H9 (cell line): ENCODE data around the gene ZNF784. TPM values are rescaled to one million over a fixed set of nuclear protein-coding genes. Genes with fewer than 3 reads are reported as not detected.

Source experiments
- DNase-seq: peaks from one replicate; pipeline ENCODE4 v3.0.0-alpha.2; 2017
- H2AFZ ChIP-seq: one replicate; pipeline ENCODE4 v1.6.1; 2013; ENCODE audit warnings: mild to moderate bottlenecking, low read length, control low read depth, moderate library complexity
- H2AK5ac ChIP-seq: 2 replicates; pipeline ENCODE4 v1.6.1; 2013; ENCODE audit warnings: low read length, control low read depth, mixed read lengths; ENCODE audit not compliant: insufficient read length
- H2BK120ac ChIP-seq: one replicate; pipeline ENCODE4 v1.6.1; 2013; ENCODE audit warnings: low read depth, mild to moderate bottlenecking, low read length, control low read depth, inconsistent platforms; ENCODE audit not compliant: poor library complexity, severe bottlenecking
- H2BK12ac ChIP-seq: 2 replicates; pipeline ENCODE4 v1.6.1; 2013; ENCODE audit warnings: low read length, control low read depth, mixed read lengths, low read depth; ENCODE audit not compliant: insufficient read length
- H2BK15ac ChIP-seq: 2 replicates; pipeline ENCODE4 v1.6.1; 2013; ENCODE audit warnings: low read depth, low read length, control low read depth
- H2BK20ac ChIP-seq: one replicate; pipeline ENCODE4 v1.6.1; 2013; ENCODE audit warnings: low read depth, mild to moderate bottlenecking, low read length, control low read depth, inconsistent platforms; ENCODE audit not compliant: poor library complexity, severe bottlenecking
- H2BK5ac ChIP-seq: 2 replicates; pipeline ENCODE4 v1.6.1; 2013; ENCODE audit warnings: low read length, control low read depth, mixed read lengths; ENCODE audit not compliant: insufficient read length
- H3K14ac ChIP-seq: 2 replicates; pipeline ENCODE4 v1.6.1; 2013; ENCODE audit warnings: low read length, control low read depth; ENCODE audit not compliant: insufficient read depth
- H3K18ac ChIP-seq: 2 replicates; pipeline ENCODE4 v1.6.1; 2013; ENCODE audit warnings: low read depth, mild to moderate bottlenecking, mixed read lengths, low read length, control low read depth; ENCODE audit not compliant: insufficient read length
- H3K23ac ChIP-seq: 2 replicates; pipeline ENCODE4 v1.6.1; 2013; ENCODE audit warnings: low read length, control low read depth, mixed read lengths, low read depth; ENCODE audit not compliant: insufficient read length
- H3K23me2 ChIP-seq: 2 replicates; pipeline ENCODE4 v1.6.1; 2013; ENCODE audit warnings: low read depth, mild to moderate bottlenecking, mixed read lengths, low read length, control low read depth; ENCODE audit not compliant: insufficient read length, poor library complexity, severe bottlenecking
- H3K27ac ChIP-seq: 2 replicates; pipeline ENCODE4 v1.5.1; 2013; ENCODE audit warnings: low read length, control low read depth, mixed read lengths, low read depth; ENCODE audit not compliant: insufficient read length
- H3K27me3 ChIP-seq: 2 replicates; pipeline ENCODE4 v1.6.1; 2013; ENCODE audit warnings: low read length, control low read depth, inconsistent platforms; ENCODE audit not compliant: insufficient read depth
- H3K4ac ChIP-seq: 2 replicates; pipeline ENCODE4 v1.6.1; 2013; ENCODE audit warnings: low read depth, mild to moderate bottlenecking, control low read depth, inconsistent platforms, low read length, moderate library complexity
- H3K4me1 ChIP-seq: 2 replicates; pipeline ENCODE4 v1.6.1; 2013; ENCODE audit warnings: low read length, control low read depth, inconsistent platforms; ENCODE audit not compliant: insufficient read depth
- H3K4me2 ChIP-seq: 2 replicates; pipeline ENCODE4 v1.6.1; 2013; ENCODE audit warnings: low read length, control low read depth, mixed read lengths; ENCODE audit not compliant: insufficient read length, insufficient read depth
- H3K56ac ChIP-seq: 2 replicates; pipeline ENCODE4 v1.6.1; 2013; ENCODE audit warnings: low read depth, mild to moderate bottlenecking, mixed read lengths, low read length, control low read depth; ENCODE audit not compliant: insufficient read length
- H3K79me1 ChIP-seq: 2 replicates; pipeline ENCODE4 v1.6.1; 2013; ENCODE audit warnings: low read depth, mild to moderate bottlenecking, moderate library complexity, low read length, control low read depth, inconsistent platforms; ENCODE audit not compliant: insufficient read depth, poor library complexity, severe bottlenecking
- H3K79me2 ChIP-seq: 2 replicates; pipeline ENCODE4 v1.6.1; 2013; ENCODE audit warnings: low read length, control low read depth, inconsistent platforms; ENCODE audit not compliant: insufficient read depth
- H3K9ac ChIP-seq: 2 replicates; pipeline ENCODE4 v1.6.1; 2013; ENCODE audit warnings: low read length, control low read depth, mixed read lengths; ENCODE audit not compliant: insufficient read length; ENCODE audit errors: extremely low read depth
- H3K9me3 ChIP-seq: one replicate; pipeline ENCODE4 v1.6.1; 2013; ENCODE audit warnings: low read depth, low read length, inconsistent platforms; ENCODE audit not compliant: control insufficient read depth
- H3T11ph ChIP-seq: one replicate; pipeline ENCODE4 v1.6.1; 2013; ENCODE audit warnings: mild to moderate bottlenecking, low read length, control low read depth, inconsistent platforms
- H4K20me1 ChIP-seq: one replicate; pipeline ENCODE4 v1.6.1; 2013; ENCODE audit not compliant: control insufficient read depth, insufficient read length, insufficient read depth
- H4K5ac ChIP-seq: 2 replicates; pipeline ENCODE4 v1.6.1; 2013; ENCODE audit warnings: low read depth, mild to moderate bottlenecking, mixed read lengths, low read length, control low read depth; ENCODE audit not compliant: insufficient read length
- H4K8ac ChIP-seq: replicated peaks from 2 replicates; pipeline ENCODE4 v1.6.1; 2013; ENCODE audit warnings: low read length, control low read depth, mixed read lengths, low read depth; ENCODE audit not compliant: insufficient read length
- H4K91ac ChIP-seq: 2 replicates; pipeline ENCODE4 v1.6.1; 2013; ENCODE audit warnings: low read depth, mild to moderate bottlenecking, moderate library complexity, mixed read lengths, low read length, control low read depth; ENCODE audit not compliant: insufficient read length
- H3K27ac Mint-ChIP-seq, 3 experiments: 2 replicates in 2 of 3; 3 replicates in 1 of 3; pipeline ENCODE4 v1.8.0; 2020 to 2021; ENCODE audit warnings: mixed read lengths in 3 of 3, mild to moderate bottlenecking in 1 of 3, moderate library complexity in 1 of 3
- H3K27me3 Mint-ChIP-seq: 2 replicates; pipeline ENCODE4 v1.8.0; 2021; ENCODE audit warnings: low read depth, mild to moderate bottlenecking, moderate library complexity, mixed read lengths
- H3K36me3 Mint-ChIP-seq, 3 experiments: 2 replicates in 2 of 3; 3 replicates in 1 of 3; pipeline ENCODE4 v1.8.0; 2020 to 2021; ENCODE audit warnings: low read depth in 3 of 3, mixed read lengths in 3 of 3; ENCODE audit not compliant: insufficient read depth in 1 of 3
- H3K4me1 Mint-ChIP-seq, 2 experiments: 2 replicates each; pipeline ENCODE4 v1.8.0; 2020; ENCODE audit warnings: mixed read lengths in 2 of 2
- H3K4me3 Mint-ChIP-seq, 2 experiments: 2 replicates in 1 of 2; 3 replicates in 1 of 2; pipeline ENCODE4 v1.8.0; 2020 to 2021; ENCODE audit warnings: mild to moderate bottlenecking in 2 of 2, mixed read lengths in 2 of 2, moderate library complexity in 1 of 2
- H3K9me3 Mint-ChIP-seq, 2 experiments: 2 replicates in 1 of 2; 3 replicates in 1 of 2; pipeline ENCODE4 v1.8.0; 2020; ENCODE audit warnings: mild to moderate bottlenecking in 2 of 2, mixed read lengths in 2 of 2, moderate library complexity in 1 of 2
- CTCF ChIP-seq: fragments of 200-600 bp; sonication (generic); conservative IDR thresholded peaks from 3 replicates; pipeline ENCODE4 v1.8.0; 2021; ENCODE audit warnings: antibody characterized with exemption, mild to moderate bottlenecking
- WGBS: extraction: QIAGEN DNeasy Blood & Tissue Kit; methylation state at CpG from one replicate; pipeline ENCODE4 v1.1.7; 2013; ENCODE audit warnings: missing lambda C conversion rate, low lambda C conversion rate, mixed read lengths; ENCODE audit not compliant: insufficient read length; ENCODE audit errors: extremely low coverage; 5-methylcytosine and 5-hydroxymethylcytosine counted together
- total RNA-seq: library from RNA; stranded (reverse); gene quantifications from 2 replicates; pipeline ENCODE4 v1.2.1, GENCODE V29; 2021

Gene ZNF784
- total RNA-seq, 1 experiment from 2014 or later = 10.7 TPM

GRCh38 chr19:55592391-55593090 lies 31.8 kb downstream of the ZNF784 start:
- Mint-ChIP-seq H3K4me1 (peaks cover 18 to 36% of the 10 kb centered on the region in 2 experiments), H3K4me3 (no peak overlapping the region), H3K36me3 (peaks cover 27 to 32% (median 28%) of the 10 kb centered on the region in 3 experiments; a peak in 6 of 7 replicates), H3K27me3 (no peaks in the 10 kb centered on the region; the same call in 1 of the 2 replicates), H3K27ac (no peak overlapping the region; a peak in 1 of 7 replicates), H3K9me3 (no peaks in the 10 kb centered on the region; a peak in 1 of 5 replicates)
- Histone ChIP-seq H3K18ac (no peak overlapping the region), H3K27ac (no peak overlapping the region), H3K23ac (no peak overlapping the region), H3K4me1 (no peaks in the 10 kb centered on the region; the same call in 1 of the 2 replicates), H4K5ac (no peak overlapping the region), H2BK120ac (no peak overlapping the region), H3K79me1 (no peaks in the 10 kb centered on the region), H3K4ac (no peak overlapping the region), H2AFZ (no peak overlapping the region), H3K14ac (no peak overlapping the region), H2BK5ac (no peak overlapping the region), H3K9ac (no peak overlapping the region), H3K23me2 (no peaks in the 10 kb centered on the region), H2BK15ac (no peak overlapping the region), H3K27me3 (no peaks in the 10 kb centered on the region), H4K91ac (no peak overlapping the region), H3K9me3 (no peaks in the 10 kb centered on the region), H3K4me2 (no peak overlapping the region), H3K56ac (no peak overlapping the region), H4K20me1 (peaks cover 2% of the 10 kb centered on the region), H2BK20ac (no peak overlapping the region), H2BK12ac (no peak overlapping the region), H2AK5ac (no peak overlapping the region), H3T11ph (no peak overlapping the region), H4K8ac (no peak overlapping the region), H3K79me2 (no peaks in the 10 kb centered on the region)
- no CpG with 5 or more reads among the region's 73 CpGs for WGBS
- DNase-seq = peak; percentile 66
- TF ChIP-seq CTCF = no peak
